HEK293 (cell line): Measurements from ENCODE around the gene DDI1.

ENCODE experiments used
- CTCF ChIA-PET: fragments of 350-600 bp; formaldehyde crosslinking; extraction: SDS; loops from one replicate; lab custom pipeline; 2021; ENCODE audit warnings: antibody characterized with exemption; lab: Yijun Ruan, JAX
- POLR2A ChIA-PET: fragments of 300-600 bp; formaldehyde crosslinking; extraction: SDS; loops from one replicate; lab custom pipeline; 2020; ENCODE audit warnings: antibody characterized with exemption, inconsistent platforms; lab: Yijun Ruan, JAX
- H3K27ac ChIP-seq: fragments of 200-500 bp; sonication (Bioruptor generic); 2 replicates; pipeline ENCODE4 v1.5.1; 2014; ENCODE audit warnings: low read depth, low read length, control low read depth, inconsistent platforms; ENCODE audit errors: extremely low read depth
- H3K36me3 ChIP-seq, 2 experiments: fragments of 200-500 bp in 1 of 2; sonication (Bioruptor generic) in 1 of 2; 1 replicate in 1 of 2; 2 replicates in 1 of 2; pipeline ENCODE4 v1.5.1; 2014 to 2017; ENCODE audit warnings: inconsistent platforms in 2 of 2, low read length in 2 of 2; ENCODE audit not compliant: control insufficient read depth in 2 of 2, insufficient read depth in 1 of 2
- H3K4me1 ChIP-seq: fragments of 200-500 bp; sonication (Bioruptor generic); 2 replicates; pipeline ENCODE4 v1.5.1; 2014; ENCODE audit warnings: mild to moderate bottlenecking, low read length, inconsistent platforms; ENCODE audit not compliant: control insufficient read depth, insufficient read depth
- H3K4me3 ChIP-seq: 2 replicates; pipeline ENCODE4 v1.5.1; 2011; ENCODE audit warnings: low read depth, mild to moderate bottlenecking, control low read depth, low read length, moderate library complexity
- H3K9me3 ChIP-seq: fragments of 200-500 bp; sonication (Bioruptor generic); 2 replicates; pipeline ENCODE4 v1.5.1; 2014; ENCODE audit warnings: low read depth, low read length, inconsistent platforms; ENCODE audit not compliant: control insufficient read depth, insufficient read depth
- BCL11B ChIP-seq: fragments of 450-650 bp; formaldehyde crosslinking; IDR thresholded peaks from 2 replicates; pipeline ENCODE4 v1.5.1; 2016; ENCODE audit warnings: low read depth, missing biosample characterization, missing genetic modification characterization
- EGR2 ChIP-seq: fragments of 450-650 bp; formaldehyde crosslinking; IDR thresholded peaks from 2 replicates; pipeline ENCODE4 v1.5.1; 2016; ENCODE audit warnings: low read depth, missing biosample characterization, missing genetic modification characterization
- GLI4 ChIP-seq: fragments of 450-650 bp; formaldehyde crosslinking; IDR thresholded peaks from 2 replicates; pipeline ENCODE4 v1.5.1; 2016; ENCODE audit warnings: missing biosample characterization, missing genetic modification characterization
- MZF1 ChIP-seq: fragments of 450-650 bp; formaldehyde crosslinking; IDR thresholded peaks from 2 replicates; pipeline ENCODE4 v1.5.1; 2017; ENCODE audit warnings: missing biosample characterization, missing genetic modification characterization, borderline replicate concordance
- OSR2 ChIP-seq: fragments of 450-650 bp; formaldehyde crosslinking; IDR thresholded peaks from 2 replicates; pipeline ENCODE4 v1.5.1; 2016; ENCODE audit warnings: missing biosample characterization, missing genetic modification characterization
- PRDM1 ChIP-seq: fragments of 450-650 bp; formaldehyde crosslinking; IDR thresholded peaks from 2 replicates; pipeline ENCODE4; 2016; ENCODE audit warnings: missing biosample characterization, missing genetic modification characterization
- REPIN1 ChIP-seq: fragments of 450-650 bp; formaldehyde crosslinking; IDR thresholded peaks from 2 replicates; pipeline ENCODE4 v1.5.1; 2017; ENCODE audit warnings: missing biosample characterization, missing genetic modification characterization, low read depth
- SALL2 ChIP-seq: fragments of 450-650 bp; formaldehyde crosslinking; IDR thresholded peaks from 2 replicates; pipeline ENCODE4 v1.5.0; 2017; ENCODE audit warnings: missing biosample characterization, mild to moderate bottlenecking, missing genetic modification characterization, borderline replicate concordance
- YY2 ChIP-seq: fragments of 450-650 bp; formaldehyde crosslinking; IDR thresholded peaks from 2 replicates; pipeline ENCODE4 v1.5.1; 2016; ENCODE audit warnings: missing biosample characterization, missing genetic modification characterization
- ZBTB8A ChIP-seq: fragments of 450-650 bp; formaldehyde crosslinking; IDR thresholded peaks from 2 replicates; pipeline ENCODE4 v1.5.1; 2016; ENCODE audit warnings: missing biosample characterization, missing genetic modification characterization
- ZFP69B ChIP-seq: fragments of 450-650 bp; formaldehyde crosslinking; IDR thresholded peaks from 2 replicates; pipeline ENCODE4 v1.5.1; 2016; ENCODE audit warnings: missing biosample characterization, missing genetic modification characterization
- ZNF10 ChIP-seq: fragments of 450-650 bp; formaldehyde crosslinking; IDR thresholded peaks from 2 replicates; pipeline ENCODE4 v1.5.1; 2017; ENCODE audit warnings: missing biosample characterization, missing genetic modification characterization
- ZNF202 ChIP-seq: fragments of 450-650 bp; formaldehyde crosslinking; IDR thresholded peaks from 2 replicates; pipeline ENCODE4 v1.5.1; 2016; ENCODE audit warnings: missing biosample characterization, missing genetic modification characterization, borderline replicate concordance
- ZNF239 ChIP-seq: fragments of 450-650 bp; formaldehyde crosslinking; IDR thresholded peaks from 2 replicates; pipeline ENCODE4 v1.5.1; 2016; ENCODE audit warnings: missing biosample characterization, missing genetic modification characterization
- ZNF292 ChIP-seq: fragments of 450-650 bp; formaldehyde crosslinking; IDR thresholded peaks from 2 replicates; pipeline ENCODE4 v1.5.1; 2016; ENCODE audit warnings: low read depth, missing biosample characterization, missing genetic modification characterization, borderline replicate concordance
- ZNF302 ChIP-seq: fragments of 450-650 bp; formaldehyde crosslinking; IDR thresholded peaks from 2 replicates; pipeline ENCODE4 v1.5.1; 2016; ENCODE audit warnings: missing biosample characterization, missing genetic modification characterization, low read depth
- ZNF366 ChIP-seq: fragments of 450-650 bp; formaldehyde crosslinking; conservative IDR thresholded peaks from 2 replicates; pipeline ENCODE4 v1.5.1; 2016; ENCODE audit warnings: missing biosample characterization, missing genetic modification characterization
- ZNF391 ChIP-seq: fragments of 450-650 bp; formaldehyde crosslinking; IDR thresholded peaks from 2 replicates; pipeline ENCODE4 v1.5.1; 2016; ENCODE audit warnings: low read depth, missing biosample characterization, missing genetic modification characterization, borderline replicate concordance
- ZNF510 ChIP-seq: fragments of 450-650 bp; formaldehyde crosslinking; IDR thresholded peaks from 2 replicates; pipeline ENCODE4 v1.5.1; 2018; ENCODE audit warnings: mild to moderate bottlenecking, missing genetic modification characterization, missing biosample characterization; ENCODE audit not compliant: insufficient replicate concordance
- ZNF544 ChIP-seq: fragments of 450-650 bp; formaldehyde crosslinking; IDR thresholded peaks from 2 replicates; pipeline ENCODE4 v1.5.0; 2017; ENCODE audit warnings: missing biosample characterization, missing genetic modification characterization
- ZNF548 ChIP-seq: fragments of 450-650 bp; formaldehyde crosslinking; IDR thresholded peaks from 2 replicates; pipeline ENCODE4 v1.5.1; 2016; ENCODE audit warnings: missing biosample characterization, missing genetic modification characterization
- ZNF76 ChIP-seq: fragments of 450-650 bp; formaldehyde crosslinking; IDR thresholded peaks from 2 replicates; pipeline ENCODE4; 2016; ENCODE audit warnings: low read depth, missing biosample characterization, missing genetic modification characterization, borderline replicate concordance
- ZNF792 ChIP-seq: fragments of 450-650 bp; formaldehyde crosslinking; IDR thresholded peaks from 2 replicates; pipeline ENCODE4 v1.5.1; 2016; ENCODE audit warnings: missing biosample characterization, missing genetic modification characterization
- TF ChIP-seq, protein P1 (sequence below): fragments of 450-650 bp; formaldehyde crosslinking; IDR thresholded peaks from 2 replicates; pipeline ENCODE4 v1.5.1; 2016; ENCODE audit warnings: missing biosample characterization, missing genetic modification characterization
- TF ChIP-seq, protein P2 (sequence below): sonication (generic); formaldehyde crosslinking; IDR thresholded peaks from 2 replicates; pipeline ENCODE4 v1.8.1; 2022; ENCODE audit warnings: mild to moderate bottlenecking, moderate library complexity, missing genetic modification reagents
- TF ChIP-seq, protein P3 (sequence below): fragments of 450-650 bp; formaldehyde crosslinking; IDR thresholded peaks from 2 replicates; pipeline ENCODE4 v1.5.1; 2016; ENCODE audit warnings: missing biosample characterization, missing genetic modification characterization
- TF ChIP-seq, protein P4 (sequence below): fragments of 450-650 bp; IDR thresholded peaks from 2 replicates; pipeline ENCODE4 v1.5.1; 2018; ENCODE audit warnings: missing biosample characterization, missing genetic modification characterization

The DDI1 gene

DNA sequence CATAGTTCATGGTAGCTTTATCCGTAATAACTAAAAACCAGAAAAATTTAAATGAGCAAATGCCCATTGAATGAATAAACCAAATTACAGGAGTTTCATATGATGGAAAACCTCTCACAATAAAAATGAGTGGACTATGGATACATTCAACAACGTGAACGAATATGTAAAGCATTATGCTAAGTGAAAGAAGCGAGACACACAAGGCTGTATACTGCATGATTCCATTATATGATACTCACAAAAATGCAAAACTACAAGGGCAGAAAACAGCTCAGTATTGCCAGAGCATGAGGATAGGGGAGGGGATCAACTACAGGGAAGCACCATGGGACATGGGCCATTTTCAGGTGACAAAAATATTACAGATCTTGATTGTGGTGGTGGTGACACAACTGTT, 22.2 kb downstream of the DDI1 start:
- Histone ChIP-seq H3K4me3 (no peak overlapping the region), H3K27ac (no peak overlapping the region), H3K36me3 (no peaks in the 10 kb centered on the region), H3K9me3 (no peaks in the 10 kb centered on the region), H3K4me1 (no peaks in the 10 kb centered on the region)
- POLR2A ChIA-PET, result no interaction called here
- TF ChIP-seq ZNF548 (tag by site-specific recombination) (no peak), ZNF366 (tag by site-specific recombination) (no peak), ZNF391 (tag by site-specific recombination) (no peak), ZNF202 (tag by site-specific recombination) (no peak), ZNF544 (tag by site-specific recombination) (no peak), SALL2 (tag by site-specific recombination) (no peak), ZNF510 (no peak), YY2 (tag by site-specific recombination) (no peak), ZNF239 (tag by site-specific recombination) (no peak), ZNF76 (tag by site-specific recombination) (no peak), ZNF792 (tag by site-specific recombination) (no peak), PRDM1 (tag by site-specific recombination) (no peak)
- TF ChIP-seq, protein P1, sequence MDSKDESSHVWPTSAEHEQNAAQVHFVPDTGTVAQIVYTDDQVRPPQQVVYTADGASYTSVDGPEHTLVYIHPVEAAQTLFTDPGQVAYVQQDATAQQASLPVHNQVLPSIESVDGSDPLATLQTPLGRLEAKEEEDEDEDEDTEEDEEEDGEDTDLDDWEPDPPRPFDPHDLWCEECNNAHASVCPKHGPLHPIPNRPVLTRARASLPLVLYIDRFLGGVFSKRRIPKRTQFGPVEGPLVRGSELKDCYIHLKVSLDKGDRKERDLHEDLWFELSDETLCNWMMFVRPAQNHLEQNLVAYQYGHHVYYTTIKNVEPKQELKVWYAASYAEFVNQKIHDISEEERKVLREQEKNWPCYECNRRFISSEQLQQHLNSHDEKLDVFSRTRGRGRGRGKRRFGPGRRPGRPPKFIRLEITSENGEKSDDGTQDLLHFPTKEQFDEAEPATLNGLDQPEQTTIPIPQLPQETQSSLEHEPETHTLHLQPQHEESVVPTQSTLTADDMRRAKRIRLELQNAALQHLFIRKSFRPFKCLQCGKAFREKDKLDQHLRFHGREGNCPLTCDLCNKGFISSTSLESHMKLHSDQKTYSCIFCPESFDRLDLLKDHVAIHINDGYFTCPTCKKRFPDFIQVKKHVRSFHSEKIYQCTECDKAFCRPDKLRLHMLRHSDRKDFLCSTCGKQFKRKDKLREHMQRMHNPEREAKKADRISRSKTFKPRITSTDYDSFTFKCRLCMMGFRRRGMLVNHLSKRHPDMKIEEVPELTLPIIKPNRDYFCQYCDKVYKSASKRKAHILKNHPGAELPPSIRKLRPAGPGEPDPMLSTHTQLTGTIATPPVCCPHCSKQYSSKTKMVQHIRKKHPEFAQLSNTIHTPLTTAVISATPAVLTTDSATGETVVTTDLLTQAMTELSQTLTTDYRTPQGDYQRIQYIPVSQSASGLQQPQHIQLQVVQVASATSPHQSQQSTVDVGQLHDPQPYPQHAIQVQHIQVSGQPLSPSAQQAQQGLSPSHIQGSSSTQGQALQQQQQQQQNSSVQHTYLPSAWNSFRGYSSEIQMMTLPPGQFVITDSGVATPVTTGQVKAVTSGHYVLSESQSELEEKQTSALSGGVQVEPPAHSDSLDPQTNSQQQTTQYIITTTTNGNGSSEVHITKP, result no peak
- TF ChIP-seq, protein P2, sequence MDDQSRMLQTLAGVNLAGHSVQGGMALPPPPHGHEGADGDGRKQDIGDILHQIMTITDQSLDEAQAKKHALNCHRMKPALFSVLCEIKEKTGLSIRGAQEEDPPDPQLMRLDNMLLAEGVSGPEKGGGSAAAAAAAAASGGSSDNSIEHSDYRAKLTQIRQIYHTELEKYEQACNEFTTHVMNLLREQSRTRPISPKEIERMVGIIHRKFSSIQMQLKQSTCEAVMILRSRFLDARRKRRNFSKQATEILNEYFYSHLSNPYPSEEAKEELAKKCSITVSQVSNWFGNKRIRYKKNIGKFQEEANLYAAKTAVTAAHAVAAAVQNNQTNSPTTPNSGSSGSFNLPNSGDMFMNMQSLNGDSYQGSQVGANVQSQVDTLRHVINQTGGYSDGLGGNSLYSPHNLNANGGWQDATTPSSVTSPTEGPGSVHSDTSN (CRISPR knock-in tag), result no peak
- TF ChIP-seq, protein P3, sequence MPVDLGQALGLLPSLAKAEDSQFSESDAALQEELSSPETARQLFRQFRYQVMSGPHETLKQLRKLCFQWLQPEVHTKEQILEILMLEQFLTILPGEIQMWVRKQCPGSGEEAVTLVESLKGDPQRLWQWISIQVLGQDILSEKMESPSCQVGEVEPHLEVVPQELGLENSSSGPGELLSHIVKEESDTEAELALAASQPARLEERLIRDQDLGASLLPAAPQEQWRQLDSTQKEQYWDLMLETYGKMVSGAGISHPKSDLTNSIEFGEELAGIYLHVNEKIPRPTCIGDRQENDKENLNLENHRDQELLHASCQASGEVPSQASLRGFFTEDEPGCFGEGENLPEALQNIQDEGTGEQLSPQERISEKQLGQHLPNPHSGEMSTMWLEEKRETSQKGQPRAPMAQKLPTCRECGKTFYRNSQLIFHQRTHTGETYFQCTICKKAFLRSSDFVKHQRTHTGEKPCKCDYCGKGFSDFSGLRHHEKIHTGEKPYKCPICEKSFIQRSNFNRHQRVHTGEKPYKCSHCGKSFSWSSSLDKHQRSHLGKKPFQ (tag by site-specific recombination), result no peak
- TF ChIP-seq, protein P4, sequence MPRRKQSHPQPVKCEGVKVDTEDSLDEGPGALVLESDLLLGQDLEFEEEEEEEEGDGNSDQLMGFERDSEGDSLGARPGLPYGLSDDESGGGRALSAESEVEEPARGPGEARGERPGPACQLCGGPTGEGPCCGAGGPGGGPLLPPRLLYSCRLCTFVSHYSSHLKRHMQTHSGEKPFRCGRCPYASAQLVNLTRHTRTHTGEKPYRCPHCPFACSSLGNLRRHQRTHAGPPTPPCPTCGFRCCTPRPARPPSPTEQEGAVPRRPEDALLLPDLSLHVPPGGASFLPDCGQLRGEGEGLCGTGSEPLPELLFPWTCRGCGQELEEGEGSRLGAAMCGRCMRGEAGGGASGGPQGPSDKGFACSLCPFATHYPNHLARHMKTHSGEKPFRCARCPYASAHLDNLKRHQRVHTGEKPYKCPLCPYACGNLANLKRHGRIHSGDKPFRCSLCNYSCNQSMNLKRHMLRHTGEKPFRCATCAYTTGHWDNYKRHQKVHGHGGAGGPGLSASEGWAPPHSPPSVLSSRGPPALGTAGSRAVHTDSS (tag by site-specific recombination), result no peak
- CTCF ChIA-PET, result interaction anchor here (0.7 kb wide), 2 partner anchors 21 to 185 kb away, joined by 3 read pairs; no protein-coding TSS in a partner anchor

DNA sequence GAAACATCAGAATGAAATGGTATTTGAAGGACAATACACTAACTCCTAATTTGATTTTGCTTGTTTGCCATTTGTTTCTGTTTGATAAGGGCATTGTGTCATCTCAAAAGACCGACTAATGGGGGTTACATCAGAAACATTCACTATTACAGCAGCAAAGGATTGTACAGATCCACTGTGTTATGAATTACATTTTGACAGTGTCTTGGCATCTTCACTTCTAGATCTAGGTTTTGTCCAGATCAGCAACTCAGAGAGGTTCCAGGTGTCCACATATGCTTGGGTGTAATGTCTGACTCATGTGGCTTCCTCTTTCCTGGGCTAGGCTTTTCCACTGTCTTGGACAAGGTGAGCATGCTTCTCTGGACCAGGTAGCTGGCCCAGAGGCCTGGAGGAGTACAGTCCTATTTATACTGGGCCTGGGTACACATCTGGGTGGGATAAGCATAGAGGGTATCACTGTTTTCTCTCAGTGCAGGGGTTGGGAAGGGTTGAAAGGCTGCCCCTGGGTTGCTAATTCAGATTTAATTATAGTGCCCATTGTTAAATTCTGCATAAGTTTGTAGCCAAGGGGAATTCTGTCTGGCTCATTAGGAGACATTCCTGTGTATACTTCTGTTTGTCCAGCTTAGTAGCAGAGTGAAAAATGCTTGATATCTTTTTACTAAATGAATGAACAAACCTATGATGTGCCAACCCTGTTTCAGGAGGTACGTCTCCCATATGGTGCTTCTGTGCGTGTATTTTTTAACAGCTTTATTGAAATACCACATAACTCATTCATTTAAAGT, 23.8 kb downstream of the DDI1 start:
- POLR2A ChIA-PET, result interaction anchor here (0.6 kb wide), 1 partner anchor 87 kb away, joined by 3 read pairs; no protein-coding TSS in a partner anchor
- CTCF ChIA-PET, result interaction anchor here (0.5 kb wide), 1 partner anchor 141 kb away, joined by 3 read pairs; no protein-coding TSS in a partner anchor
- no peak overlapping the region for H3K4me3 ChIP-seq
- TF ChIP-seq BCL11B (tag by site-specific recombination) (no peak), ZNF10 (tag by site-specific recombination) (no peak), ZNF292 (tag by site-specific recombination) (no peak), MZF1 (tag by site-specific recombination) (no peak), ZNF202 (tag by site-specific recombination) (no peak), EGR2 (tag by site-specific recombination) (no peak), OSR2 (tag by site-specific recombination) (no peak), ZNF302 (tag by site-specific recombination) (no peak), ZFP69B (tag by site-specific recombination) (no peak), GLI4 (no peak), REPIN1 (tag by site-specific recombination) (no peak), ZBTB8A (tag by site-specific recombination) (no peak)

More for the DNA sequence above, 23.8 kb downstream of the DDI1 start:
- Histone ChIP-seq H3K9me3 (no peaks in the 10 kb centered on the region), H3K36me3 (no peaks in the 10 kb centered on the region), H3K4me1 (no peaks in the 10 kb centered on the region), H3K27ac (no peak overlapping the region)
